NCI-H460 (cell line): ENCODE data around the gene DRG1. TPM values are rescaled to one million over a fixed set of nuclear protein-coding genes. Genes with fewer than 3 reads are reported as not detected.
"Not testable (repeated sequence)": the region's sequence is repeated elsewhere in the genome, so short reads cannot be mapped to it uniquely, and the experiment has no call there.

Experiments
- DNase-seq: peaks from one replicate; pipeline ENCODE4 v3.0.0-alpha.2; 2016; ENCODE audit warnings: low read depth; ENCODE audit errors: extremely low read depth
- small RNA-seq, 2 experiments: library from RNA; depleted of rRNA; stranded (forward); fragments of <200 nt; gene quantifications; one replicate each; pipeline ENCODE3, GENCODE V24; 2014
- total RNA-seq: library from RNA; depleted of rRNA; stranded (reverse); fragments of >200 nt; shearing (Covaris generic); gene quantifications from 2 replicates; pipeline ENCODE4 v1.2.3, GENCODE V29; 2014; rRNA removed

DRG1 gene
- total RNA-seq, 1 experiment from 2014 or later = 93.2 TPM

- DNase-seq = no peak
Observed at GRCh38 chr22:31442768-31443489, 43.5 kb downstream of the DRG1 start.

DNA sequence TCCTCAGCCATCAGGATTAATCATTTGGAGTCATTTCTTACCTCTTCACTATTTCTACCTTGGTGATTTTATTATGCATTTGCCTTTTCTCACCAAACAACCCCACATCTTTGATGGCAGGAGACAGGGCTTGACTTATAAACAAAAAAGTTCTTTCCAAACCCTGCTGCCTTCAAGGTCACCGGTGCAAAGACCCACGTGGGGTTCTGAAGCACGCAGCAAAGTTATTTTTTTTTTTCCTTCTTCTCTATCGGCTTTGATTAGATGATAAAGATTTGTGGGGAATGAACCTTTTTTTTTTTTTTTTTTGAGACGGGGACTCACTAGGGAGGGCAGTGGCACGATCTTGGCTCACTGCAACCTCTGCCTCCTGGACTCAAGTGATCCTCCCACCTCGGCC, 44.1 kb downstream of the DRG1 start:
- no peak for DNase-seq

DNA sequence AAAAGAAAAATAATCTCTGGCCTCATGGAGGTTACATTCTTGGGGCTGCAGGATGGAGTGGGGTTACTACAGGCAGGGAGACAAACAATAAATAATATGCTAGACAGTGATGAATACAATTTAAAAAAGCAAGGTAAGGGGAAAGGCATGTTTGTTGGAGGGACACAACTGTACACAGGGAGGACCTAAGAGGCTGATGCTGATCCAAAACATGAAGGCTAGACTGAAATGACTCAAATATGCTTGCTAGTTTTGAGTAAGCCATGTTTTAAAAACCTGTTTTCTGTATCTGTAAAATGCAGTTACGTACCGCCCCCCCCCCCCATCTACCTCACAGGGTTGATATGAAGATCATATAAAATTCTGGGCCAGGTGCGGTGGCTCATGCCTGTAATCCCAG, 46.2 kb downstream of the DRG1 start:
- no peak for DNase-seq

DNA sequence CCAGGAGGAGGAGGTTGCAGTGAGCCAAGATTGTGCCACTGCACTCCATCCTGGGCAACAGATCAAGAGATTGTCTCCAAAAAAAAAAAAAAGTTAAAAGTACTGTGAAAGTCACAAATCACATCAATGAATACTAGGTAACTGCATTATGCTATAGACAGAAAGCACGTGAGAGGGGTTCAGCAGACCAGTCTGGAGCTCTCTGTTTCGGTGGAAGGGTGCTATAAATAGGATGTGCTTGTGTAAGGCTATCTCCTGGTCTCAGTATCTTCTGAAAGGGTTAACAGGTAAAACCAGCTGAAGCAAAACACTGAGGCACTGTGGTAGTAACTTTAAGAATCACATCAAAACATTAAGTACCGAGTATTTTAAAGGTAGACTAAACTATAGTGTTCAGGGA, 46.8 kb downstream of the DRG1 start:
- DNase-seq = no peak

- no peak for DNase-seq
Observed at GRCh38 chr22:31446767-31447166, 47.4 kb downstream of the DRG1 start.

DNA sequence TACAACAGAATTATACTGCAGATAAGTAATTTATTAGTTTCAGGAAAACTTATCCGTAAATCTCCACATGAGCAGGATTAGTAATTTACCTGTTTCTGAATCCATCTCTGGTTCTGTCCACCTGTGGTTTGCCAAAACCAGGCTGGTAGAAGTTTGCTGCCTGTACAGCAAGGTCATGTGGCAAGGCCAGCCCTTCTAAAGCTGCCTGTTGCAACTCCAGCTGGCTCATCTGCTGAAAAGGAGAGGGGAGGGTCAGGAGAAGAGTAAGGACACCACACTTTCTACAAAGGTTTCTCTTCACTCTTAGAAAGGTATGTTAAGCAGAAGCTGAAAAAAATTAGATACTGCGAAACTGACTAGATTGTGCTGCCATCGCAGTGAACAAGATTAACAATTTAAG, 47.9 kb downstream of the DRG1 start:
- no peak for DNase-seq

DNA sequence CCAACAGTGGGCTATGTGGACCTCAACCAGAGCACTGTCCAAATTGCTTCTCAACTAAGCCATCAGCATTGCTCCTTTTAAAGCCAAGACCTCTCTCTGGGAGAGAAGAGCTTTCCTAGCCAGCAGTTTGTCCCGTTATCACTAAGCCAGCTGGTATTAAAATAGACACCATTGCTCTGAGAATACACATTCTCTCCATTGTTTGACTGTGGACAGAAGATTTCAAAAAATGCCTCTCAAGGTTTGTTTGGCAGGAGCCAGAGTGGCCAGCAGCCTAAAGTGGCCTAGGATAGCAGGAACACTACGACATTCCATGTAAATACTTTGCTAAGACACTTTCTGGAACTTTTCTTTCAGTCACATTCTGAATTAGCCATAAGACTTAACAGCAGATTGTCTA, 49.0 kb downstream of the DRG1 start:
- DNase-seq = no peak

- DNase-seq = no peak
Observed at GRCh38 chr22:31449506-31449905, 50.1 kb downstream of the DRG1 start.

DNA sequence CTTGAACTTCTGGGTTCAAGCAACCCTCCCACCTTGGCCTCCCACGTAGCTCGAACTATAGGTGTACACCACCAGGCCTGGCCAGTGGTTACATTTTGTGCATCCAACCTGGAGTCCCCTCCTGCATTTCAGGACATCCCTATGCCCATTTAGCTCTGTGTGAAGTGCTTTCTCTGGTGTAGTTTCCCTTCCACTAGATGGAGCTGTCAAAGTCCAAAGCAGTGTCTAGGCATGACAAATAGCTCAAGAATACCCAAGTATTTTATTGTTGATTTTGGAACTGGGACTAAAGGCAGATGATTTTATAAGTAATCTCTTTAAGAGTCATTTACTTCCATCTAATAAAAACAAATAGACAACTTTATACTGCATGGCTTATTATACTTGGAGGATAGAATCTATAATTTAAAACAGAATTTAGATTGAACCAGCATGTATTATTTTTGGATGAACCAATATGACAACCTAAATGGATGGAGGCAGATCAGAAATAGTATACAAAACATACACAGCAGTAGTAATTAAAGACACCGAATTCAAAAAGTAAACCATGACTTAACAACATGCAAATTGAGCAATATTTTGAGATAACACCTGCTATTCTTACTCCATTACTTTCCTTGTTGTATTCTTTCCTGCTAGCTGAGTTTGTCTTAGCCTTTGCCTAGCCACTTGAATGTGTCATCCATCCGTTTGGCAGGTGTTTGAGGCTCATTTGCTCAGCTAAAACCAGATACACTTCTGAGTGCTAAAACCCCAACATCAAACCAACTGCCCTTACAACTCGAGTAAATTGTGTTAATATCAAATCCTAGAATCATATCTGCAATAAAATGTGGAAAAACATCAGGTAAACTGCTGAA, 52.5 kb downstream of the DRG1 start:
- peak; percentile 33 for DNase-seq

DNA sequence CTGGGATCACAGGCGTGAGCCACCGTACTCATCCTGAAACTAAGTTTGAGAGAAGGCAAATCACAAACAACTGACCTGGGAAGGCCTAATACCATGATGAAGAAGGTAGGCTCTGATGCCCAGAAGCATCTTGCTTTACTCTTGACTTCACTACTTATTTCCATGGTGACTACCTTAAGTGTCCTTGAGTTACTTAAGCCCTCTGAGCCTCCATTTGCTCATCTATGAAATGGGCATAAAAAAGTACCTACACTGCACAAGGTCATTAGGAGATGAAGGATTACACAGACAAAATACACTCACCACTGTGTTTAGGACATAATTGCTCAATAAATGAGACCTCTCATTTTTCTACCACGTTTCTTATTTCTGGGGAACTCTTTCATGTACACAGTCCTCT, 62.3 kb downstream of the DRG1 start:
- no peak for DNase-seq

DNA sequence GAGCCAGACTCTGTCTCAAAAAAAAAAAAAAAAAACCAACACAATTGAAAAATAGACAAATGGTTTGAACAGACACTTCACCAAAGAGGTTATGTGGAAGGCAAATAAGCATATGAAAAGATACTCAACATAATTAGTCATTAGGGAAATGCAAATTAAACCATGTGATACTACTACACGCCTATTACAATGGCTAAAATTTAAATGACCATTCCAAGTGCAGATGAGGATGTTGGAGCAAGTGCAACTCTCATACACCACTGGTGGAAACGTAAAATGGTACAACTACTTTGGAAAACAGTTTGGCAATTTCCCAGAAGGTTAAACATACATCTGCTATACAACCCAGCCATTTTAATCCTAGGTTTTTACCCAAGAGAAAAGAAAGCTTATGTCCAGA, 65.9 kb downstream of the DRG1 start:
- DNase-seq = no peak

DNA sequence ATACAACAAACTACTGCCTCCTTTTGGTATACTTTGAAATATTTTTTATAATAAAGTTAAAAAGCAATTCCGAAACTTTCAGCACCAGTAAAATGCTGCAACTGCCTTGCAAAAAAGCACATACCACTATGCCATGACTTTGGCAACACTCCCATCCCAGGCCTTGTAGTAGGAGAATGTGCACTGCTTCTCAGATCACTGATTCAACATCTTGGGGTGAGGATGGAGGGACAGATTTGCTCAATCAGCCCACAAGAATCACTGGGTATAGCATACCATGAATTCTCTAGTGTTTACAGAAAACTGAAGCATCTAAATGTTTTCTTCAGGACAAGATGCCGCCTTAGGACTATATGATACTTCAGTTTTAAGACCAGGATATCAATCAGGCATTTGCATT, 75.3 kb downstream of the DRG1 start:
- no peak for DNase-seq

DNA sequence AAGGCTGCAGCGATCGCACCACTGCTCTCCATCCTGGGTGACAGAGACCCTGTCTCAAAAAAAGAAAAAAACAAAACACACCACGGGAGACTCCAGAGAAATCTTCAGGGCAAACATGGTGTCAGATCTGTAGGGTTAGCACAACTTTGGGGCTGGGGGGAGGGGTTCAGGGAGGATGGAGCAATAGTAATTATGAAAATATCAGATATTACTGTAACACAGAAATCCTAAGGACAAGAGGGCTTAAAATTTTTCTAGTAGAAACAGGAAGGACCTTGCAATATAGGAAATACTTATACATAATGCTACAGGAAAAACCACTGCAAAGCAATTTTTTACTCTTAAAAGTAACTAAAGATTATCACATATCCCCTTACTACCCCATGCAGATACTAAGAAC, 76.4 kb downstream of the DRG1 start:
- no peak for DNase-seq

DNA sequence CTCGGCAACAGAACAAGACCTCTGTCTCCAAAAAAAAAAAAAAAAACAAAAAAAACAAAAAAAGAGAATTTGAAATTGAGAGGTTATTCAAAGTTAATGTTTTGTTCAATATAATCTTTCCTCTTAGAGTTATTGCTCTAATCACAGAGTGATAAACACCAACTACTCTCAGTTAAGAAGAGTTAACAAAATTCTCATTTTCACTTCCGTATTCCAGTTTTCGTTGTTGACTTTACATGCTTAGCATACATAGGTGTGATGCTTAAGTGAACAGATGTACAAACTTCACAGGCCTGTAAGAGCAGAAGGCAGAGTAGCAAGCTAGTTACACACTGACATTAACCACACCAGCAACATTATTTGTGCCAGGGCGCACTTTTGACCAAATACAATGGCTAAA, 77.9 kb downstream of the DRG1 start:
- DNase-seq = no peak

- no peak for DNase-seq
Observed at GRCh38 chr22:31481129-31481528, 81.7 kb downstream of the DRG1 start.

DNA sequence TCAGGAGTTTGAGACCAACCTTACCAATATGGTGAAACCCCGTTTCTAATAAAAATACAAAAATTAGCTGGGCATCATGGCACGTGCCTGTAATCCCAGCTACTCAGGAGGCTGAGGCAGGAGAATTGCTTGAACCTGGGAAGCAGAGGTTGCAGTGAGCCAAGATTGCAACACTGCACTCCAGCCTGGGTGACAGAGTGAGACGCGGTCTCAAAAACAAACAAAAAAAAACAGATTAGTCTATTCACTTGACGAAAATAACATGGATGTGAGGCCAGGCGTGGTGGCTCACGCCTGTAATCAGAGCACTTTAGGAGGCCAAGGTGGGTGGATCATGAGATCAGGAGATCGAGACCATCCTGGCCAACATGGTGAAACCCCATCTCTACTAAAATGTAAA, 83.1 kb downstream of the DRG1 start:
- DNase-seq = not testable (repeated sequence)

Small RNA genes within 50 kb of the gene (small RNA-seq; reads per million reads assigned to genes)
- 0 to 0.02 reads per million in 2 experiments for gene RNU6-28P
- gene RNU6-338P = 0 reads per million in 2 experiments

Other genes with a start within 250 kb of the DRG1 start
- gene RNF185, start 239.4 kb upstream of the DRG1 start, total RNA-seq = 46.8 and 53.3 TPM in 2 replicates
- gene LIMK2, start 187.3 kb upstream of the DRG1 start, total RNA-seq = 31.3 and 37.3 TPM in 2 replicates
- gene PIK3IP1, start 107.1 kb upstream of the DRG1 start, total RNA-seq = 0.07 and 0.35 TPM in 2 replicates
- 14.2 and 14.7 TPM in 2 replicates for gene PATZ1, start 53.3 kb upstream of the DRG1 start, total RNA-seq
- gene EIF4ENIF1, start 90.2 kb downstream of the DRG1 start, total RNA-seq = 7.8 and 8.2 TPM in 2 replicates
- gene SFI1, start 96.9 kb downstream of the DRG1 start, total RNA-seq = 10.5 and 11.8 TPM in 2 replicates